Esophagus muscularis mucosa (tissue), 4 donors: Measurements from ENCODE around the gene GAS6. TPM values are rescaled to one million over a fixed set of nuclear protein-coding genes. Genes with fewer than 3 reads are reported as not detected.

Experiments
- DNase-seq: peaks from one replicate; pipeline ENCODE4 v3.0.0-alpha.2; 2017; ENCODE audit errors: extremely low spot score
- H3K27ac ChIP-seq, 4 donors: fragments of 200-600 bp; sonication (generic); replicated peaks in 1 of 4; 1 replicate in 3 of 4; 2 replicates in 1 of 4; pipeline ENCODE4 v1.5.1; 2016 to 2019; ENCODE audit warnings: mild to moderate bottlenecking in 1 of 4
- H3K27me3 ChIP-seq, 4 donors: fragments of 200-600 bp; sonication (generic); one replicate each; pipeline versions ENCODE4 v1.5.1 to v1.6.0; 2016 to 2019
- H3K36me3 ChIP-seq, 4 donors: fragments of 200-600 bp; sonication (generic); one replicate each; pipeline ENCODE4 v1.5.1; 2016 to 2019
- H3K4me1 ChIP-seq, 4 donors: fragments of 200-600 bp; sonication (generic); one replicate each; pipeline ENCODE4 v1.5.1; 2016 to 2019
- H3K4me3 ChIP-seq, 4 donors: fragments of 200-600 bp; sonication (generic); 1 replicate in 2 of 4; 2 replicates in 2 of 4; pipeline ENCODE4 v1.5.1; 2016 to 2019; ENCODE audit warnings: mild to moderate bottlenecking in 4 of 4, moderate library complexity in 1 of 4
- H3K9me3 ChIP-seq, 4 donors: fragments of 200-600 bp; sonication (generic); 1 replicate in 3 of 4; 2 replicates in 1 of 4; pipeline ENCODE4 v1.5.1; 2016 to 2019
- CTCF ChIP-seq, 3 experiments: fragments of 200-600 bp in 2 of 3; fragments of 450-650 bp in 1 of 3; sonication (generic) in 2 of 3; IDR thresholded peaks; one replicate each; pipeline ENCODE4 v1.5.1; 2017 to 2019; ENCODE audit warnings: antibody characterized with exemption in 3 of 3, mild to moderate bottlenecking in 2 of 3, moderate library complexity in 1 of 3
- EP300 ChIP-seq: sonication (generic); formaldehyde crosslinking; IDR thresholded peaks from one replicate; pipeline ENCODE4 v1.6.1; 2017; ENCODE audit warnings: antibody characterized with exemption
- POLR2A ChIP-seq: fragments of 450-650 bp; IDR thresholded peaks from one replicate; pipeline ENCODE4 v1.6.1; 2017; ENCODE audit warnings: antibody characterized with exemption, moderate library complexity, mild to moderate bottlenecking, low read depth
- POLR2AphosphoS5 ChIP-seq, 2 donors: sonication (generic); formaldehyde crosslinking; IDR thresholded peaks; one replicate each; pipeline ENCODE4 v1.6.1; 2017; ENCODE audit warnings: antibody characterized with exemption in 2 of 2
- WGBS: methylation state at CpG from one replicate; pipeline ENCODE4 v1.1.5; 2018; 5-methylcytosine and 5-hydroxymethylcytosine counted together
- intact Hi-C: fragments of 100-400 bp; cut with DNase I; formaldehyde crosslinking; loops from one replicate; pipeline ENCODE4 v1.15.1; 2023
- total RNA-seq, 4 donors: library from RNA; depleted of rRNA; stranded (reverse); fragments of >200 nt; gene quantifications; one replicate each; pipeline versions ENCODE4 v1.1.0 to v1.2.1, GENCODE V29; 2016

GAS6 gene
- total RNA-seq, 4 donors from 2014 or later: 241 to 459 (median 346) TPM

GRCh38 chr13:113783200-113783881, 80.5 kb downstream of the GAS6 start:
- no peak overlapping the region for H3K4me3 ChIP-seq
- no peaks in the 10 kb centered on the region for H3K27me3 ChIP-seq
- intact Hi-C loops: no loop called here
- H3K9me3 ChIP-seq: no peaks in the 10 kb centered on the region
- TF ChIP-seq EP300 (no peak), POLR2A (no peak), CTCF (IDR thresholded peaks at IDR 0.05) (no peak)
- no peaks in the 10 kb centered on the region for H3K36me3 ChIP-seq
- DNase-seq: no peak
- no peak overlapping the region for H3K27ac ChIP-seq
- WGBS: 79% methylated on average over 12 of the region's 12 CpGs
- H3K4me1 ChIP-seq: no peaks in the 10 kb centered on the region

DNA sequence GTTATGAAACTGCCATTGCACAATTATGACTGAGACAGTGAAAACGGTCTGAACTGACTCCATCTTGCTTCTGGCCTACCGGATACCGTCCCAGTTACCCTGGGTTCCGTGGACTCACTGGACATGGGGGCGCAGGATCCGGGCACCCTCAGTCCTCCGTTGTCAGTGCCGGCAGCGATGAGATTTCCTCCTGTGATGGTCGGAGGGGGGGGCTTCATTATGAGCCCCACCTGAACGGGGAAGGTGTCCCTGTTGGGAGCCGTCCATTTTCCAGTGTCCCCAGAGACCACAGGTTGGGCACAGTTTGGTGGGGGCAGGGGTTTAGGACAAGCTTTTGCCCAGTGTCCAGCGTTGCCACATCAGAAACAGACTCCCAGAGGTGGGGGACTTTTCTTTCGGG, 81.4 kb downstream of the GAS6 start:
- no peak for DNase-seq
- Histone ChIP-seq H3K27ac (no peak overlapping the region), H3K9me3 (no peaks in the 10 kb centered on the region), H3K4me3 (no peak overlapping the region), H3K27me3 (peaks cover 0 to 7% (median 0%) of the 10 kb centered on the region in 4 donors), H3K36me3 (no peaks in the 10 kb centered on the region), H3K4me1 (no peaks in the 10 kb centered on the region)
- TF ChIP-seq EP300 (no peak), CTCF (IDR thresholded peaks at IDR 0.05) (no peak), POLR2AphosphoS5 (IDR thresholded peaks at IDR 0.05) (no peak), POLR2A (no peak)
- intact Hi-C loops: no loop called here
- WGBS: 84% methylated on average over 11 of the region's 14 CpGs

DNA sequence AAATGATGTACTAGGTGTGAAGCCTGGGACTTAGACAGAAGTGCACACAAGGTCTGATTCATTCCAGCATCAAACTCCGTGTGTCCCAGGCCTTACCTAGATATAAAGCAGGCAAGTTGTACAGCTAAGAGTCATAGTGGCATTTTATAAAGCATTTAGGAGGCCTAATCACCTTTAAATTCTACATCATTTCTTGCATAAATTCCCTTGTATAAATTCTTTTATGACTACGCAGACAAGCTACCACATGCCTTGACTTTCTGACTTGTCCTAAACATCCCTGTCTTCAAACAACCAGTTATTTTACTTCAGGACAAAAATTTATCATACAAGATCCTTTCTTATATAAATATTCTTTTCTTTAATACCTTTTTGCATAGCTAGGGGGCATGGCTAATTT, 82.3 kb downstream of the GAS6 start:
- no peak for DNase-seq
- Histone ChIP-seq H3K4me3 (no peak overlapping the region), H3K9me3 (no peaks in the 10 kb centered on the region), H3K36me3 (no peaks in the 10 kb centered on the region), H3K27me3 (peaks cover 0 to 14% (median 4%) of the 10 kb centered on the region in 4 donors), H3K27ac (no peak overlapping the region), H3K4me1 (no peaks in the 10 kb centered on the region)
- intact Hi-C loops: no loop called here
- 81% methylated on average over 2 of the region's 2 CpGs for WGBS
- TF ChIP-seq POLR2A: no peak
- no peak for TF ChIP-seq EP300
- no peak for TF ChIP-seq CTCF (IDR thresholded peaks at IDR 0.05)
- TF ChIP-seq POLR2AphosphoS5 (IDR thresholded peaks at IDR 0.05): no peak

- no peaks in the 10 kb centered on the region for H3K36me3 ChIP-seq
- no peak overlapping the region for H3K27ac ChIP-seq
- TF ChIP-seq POLR2A (no peak), POLR2AphosphoS5 (IDR thresholded peaks at IDR 0.05) (no peak), EP300 (no peak), CTCF (IDR thresholded peaks at IDR 0.05) (no peak)
- no peak overlapping the region for H3K4me3 ChIP-seq
- WGBS: 68% methylated on average over 14 of the region's 29 CpGs
- H3K4me1 ChIP-seq: no peaks in the 10 kb centered on the region
- H3K9me3 ChIP-seq: no peaks in the 10 kb centered on the region
- intact Hi-C loops: no loop called here
- H3K27me3 ChIP-seq: peaks cover 0 to 29% (median 8%) of the 10 kb centered on the region in 4 donors
- no peak for DNase-seq
Measured at GRCh38 chr13:113777311-113778260, 86.3 kb downstream of the GAS6 start.
